ENCODE measurements around the gene CST7.

GRCh38 chr20:24996449-24997377 is 47.6 kb downstream of the CST7 start:
- TF ChIP-seq, protein P1, sequence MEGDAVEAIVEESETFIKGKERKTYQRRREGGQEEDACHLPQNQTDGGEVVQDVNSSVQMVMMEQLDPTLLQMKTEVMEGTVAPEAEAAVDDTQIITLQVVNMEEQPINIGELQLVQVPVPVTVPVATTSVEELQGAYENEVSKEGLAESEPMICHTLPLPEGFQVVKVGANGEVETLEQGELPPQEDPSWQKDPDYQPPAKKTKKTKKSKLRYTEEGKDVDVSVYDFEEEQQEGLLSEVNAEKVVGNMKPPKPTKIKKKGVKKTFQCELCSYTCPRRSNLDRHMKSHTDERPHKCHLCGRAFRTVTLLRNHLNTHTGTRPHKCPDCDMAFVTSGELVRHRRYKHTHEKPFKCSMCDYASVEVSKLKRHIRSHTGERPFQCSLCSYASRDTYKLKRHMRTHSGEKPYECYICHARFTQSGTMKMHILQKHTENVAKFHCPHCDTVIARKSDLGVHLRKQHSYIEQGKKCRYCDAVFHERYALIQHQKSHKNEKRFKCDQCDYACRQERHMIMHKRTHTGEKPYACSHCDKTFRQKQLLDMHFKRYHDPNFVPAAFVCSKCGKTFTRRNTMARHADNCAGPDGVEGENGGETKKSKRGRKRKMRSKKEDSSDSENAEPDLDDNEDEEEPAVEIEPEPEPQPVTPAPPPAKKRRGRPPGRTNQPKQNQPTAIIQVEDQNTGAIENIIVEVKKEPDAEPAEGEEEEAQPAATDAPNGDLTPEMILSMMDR (IDR thresholded peaks at IDR 0.05; ENCODE audit: low read length), result no peak
- TF ChIP-seq EZH2 (IDR thresholded peaks at IDR 0.05; ENCODE audit: borderline replicate concordance, low read length), result no peak
